ENCODE results near the gene ARHGAP20. TPM values are rescaled to one million over a fixed set of nuclear protein-coding genes. Genes with fewer than 3 reads are reported as not detected.
A peak's percentile ranks its signal among the peaks of the same experiment; 100 is the strongest.

ARHGAP20 gene
- total and polyA plus RNA-seq, 2 experiments from 2014 or later, result 0.31 TPM; not detected in 1

GRCh38 chr11:110655967-110656366, 56.3 kb downstream of the ARHGAP20 start:
- DNase-seq (ENCODE audit: low spot score) (peak; percentile 1), ATAC-seq (no peak)

More at GRCh38 chr11:110655967-110656366, 56.3 kb downstream of the ARHGAP20 start:
- Histone ChIP-seq H3K27me3 (ENCODE audit: insufficient read depth) (no peaks in the 10 kb centered on the region), H3K27ac (ENCODE audit: low read depth) (no peak overlapping the region), H3K4me3 (no peak overlapping the region), H2AFZ (peak overlapping the region; percentile 47; the same call in 1 of the 2 replicates), H3F3A (replicated peaks; ENCODE audit: low read depth) (no peaks in the 10 kb centered on the region), H3K36me3 (ENCODE audit: insufficient read depth) (no peaks in the 10 kb centered on the region), H3K9me2 (ENCODE audit: insufficient read depth) (no peaks in the 10 kb centered on the region), H3K4me2 (no peak overlapping the region), H4K20me1 (replicated peaks; ENCODE audit: insufficient read depth) (no peaks in the 10 kb centered on the region), H3K4me1 (ENCODE audit: insufficient read depth) (no peaks in the 10 kb centered on the region), H3K79me2 (replicated peaks; ENCODE audit: insufficient read depth) (no peaks in the 10 kb centered on the region)
- TF ChIP-seq POLR2AphosphoS5 (IDR thresholded peaks at IDR 0.05; ENCODE audit: low read depth) (no peak), EZH2 (IDR thresholded peaks at IDR 0.05; ENCODE audit: low read depth, unreplicated experiment) (no peak), JUNB (IDR thresholded peaks at IDR 0.05; ENCODE audit: unreplicated experiment) (no peak), ZNF331 (CRISPR knock-in tag; IDR thresholded peaks at IDR 0.05; ENCODE audit: low read depth) (no peak), CTCF (conservative IDR thresholded peaks at IDR 0.05; ENCODE audit: low read depth in 2 of 2) (no peak), REST (IDR thresholded peaks at IDR 0.05; ENCODE audit: unreplicated experiment) (no peak), ZNF114 (CRISPR knock-in tag; IDR thresholded peaks at IDR 0.05) (no peak), CREB1 (CRISPR knock-in tag; IDR thresholded peaks at IDR 0.05; ENCODE audit: low read depth) (no peak), STAT1 (IDR thresholded peaks at IDR 0.05; ENCODE audit: unreplicated experiment) (no peak), ZNF462 (CRISPR knock-in tag; IDR thresholded peaks at IDR 0.05) (no peak), ETS1 (IDR thresholded peaks at IDR 0.05) (no peak), EZH2phosphoT487 (IDR thresholded peaks at IDR 0.05; ENCODE audit: unreplicated experiment) (no peak), NANOG (IDR thresholded peaks at IDR 0.05; ENCODE audit: borderline replicate concordance) (no peak)
- Mint-ChIP-seq H3K27ac (no peak overlapping the region), H3K9me3 (no peaks in the 10 kb centered on the region), H3K27me3 (ENCODE audit: insufficient read depth, low read depth, poor library complexity) (peaks cover 3% of the 10 kb centered on the region), H3K4me3 (no peak overlapping the region), H3K36me3 (ENCODE audit: low read depth) (no peaks in the 10 kb centered on the region), H3K4me1 (no peaks in the 10 kb centered on the region)

All from GM23338 (cell line).